Measurements from ENCODE around the gene LNX1. TPM values are rescaled to one million over a fixed set of nuclear protein-coding genes. Genes with fewer than 3 reads are reported as not detected.

The LNX1 gene
- total and polyA plus RNA-seq, 2 of the 8 experiments (the other 6 are each of a cell fraction or from before 2014, with no cell fraction given): 2.7 to 3.8 TPM

- no peak for TF ChIP-seq SP4 (IDR thresholded peaks at IDR 0.05; ENCODE audit: low read length)
- TF ChIP-seq SIRT6 (IDR thresholded peaks at IDR 0.05; ENCODE audit: low read length): no peak
- no peak for TF ChIP-seq HDAC6 (IDR thresholded peaks at IDR 0.05; ENCODE audit: low read depth, low read length)
- TF ChIP-seq YY1 (IDR thresholded peaks at IDR 0.05; ENCODE audit: low read depth, low read length): no peak
- no peak for TF ChIP-seq ATF2 (IDR thresholded peaks at IDR 0.05; ENCODE audit: low read length)
- TF ChIP-seq FOSL1 (IDR thresholded peaks at IDR 0.05; ENCODE audit: insufficient read depth, low read depth, low read length): no peak
- TF ChIP-seq SIX5 (IDR thresholded peaks at IDR 0.05; ENCODE audit: low read depth, low read length): no peak
- TF ChIP-seq EGR1 (IDR thresholded peaks at IDR 0.05; ENCODE audit: borderline replicate concordance, low read depth, low read length): no peak
Measured at GRCh38 chr4:53571936-53572599, 19.2 kb downstream of the LNX1 start (continued).

Measured in H1 (cell line).